CD4-positive, alpha-beta memory T cell (primary cell): ENCODE results near the gene CCZ1B. TPM values are rescaled to one million over a fixed set of nuclear protein-coding genes. Genes with fewer than 3 reads are reported as not detected.
"Not testable (repeated sequence)": the region's sequence is repeated elsewhere in the genome, so short reads cannot be mapped to it uniquely, and the experiment has no call there.

Experiments
- CTCF ChIA-PET: fragments of 350-600 bp; sonication (Branson Sonifier 250); formaldehyde crosslinking; loops from one replicate; lab custom pipeline; 2021; ENCODE audit warnings: inconsistent platforms; ENCODE audit not compliant: partially characterized antibody; lab: Charles Lee
- POLR2A ChIA-PET: fragments of 350-600 bp; sonication (Branson Sonifier 250); formaldehyde crosslinking; loops from one replicate; lab custom pipeline; 2021; ENCODE audit not compliant: partially characterized antibody; lab: Charles Lee
- DNase-seq, 5 donors: peaks; one replicate each; pipeline versions ENCODE4 v3.0.0 to v3.0.0-alpha.2; 2020 to 2022; ENCODE audit warnings: mixed read lengths in 1 of 5
- H3K27ac ChIP-seq: one replicate; pipeline ENCODE4 v1.7.0; 2013; ENCODE audit warnings: low read depth, low read length
- H3K27me3 ChIP-seq: 2 replicates; pipeline ENCODE4 v1.7.0; 2013; ENCODE audit warnings: mild to moderate bottlenecking, low read length, moderate library complexity; ENCODE audit not compliant: insufficient read depth
- H3K36me3 ChIP-seq: 2 replicates; pipeline ENCODE4 v1.7.0; 2013; ENCODE audit warnings: mild to moderate bottlenecking, low read length, moderate library complexity; ENCODE audit not compliant: insufficient read depth
- H3K4me1 ChIP-seq: 2 replicates; pipeline ENCODE4 v1.7.0; 2013; ENCODE audit warnings: mild to moderate bottlenecking, low read length, moderate library complexity; ENCODE audit not compliant: insufficient read depth
- H3K4me3 ChIP-seq, 2 donors: one replicate each; pipeline ENCODE4 v1.7.0; 2013; ENCODE audit warnings: low read length in 2 of 2, mild to moderate bottlenecking in 1 of 2
- H3K9me3 ChIP-seq, 2 donors: one replicate each; pipeline ENCODE4 v1.7.0; 2013; ENCODE audit warnings: low read length in 2 of 2, control low read depth in 1 of 2; ENCODE audit not compliant: control insufficient read depth in 1 of 2
- H3K27ac Mint-ChIP-seq, 7 donors: one replicate each; pipeline ENCODE4 v1.8.0; 2020 to 2021; ENCODE audit warnings: mixed read lengths in 7 of 7, mild to moderate bottlenecking in 6 of 7, inconsistent platforms in 3 of 7, moderate library complexity in 3 of 7
- H3K27me3 Mint-ChIP-seq, 2 donors: one replicate each; pipeline ENCODE4 v1.8.0; 2020 to 2021; ENCODE audit warnings: mixed read lengths in 2 of 2
- H3K36me3 Mint-ChIP-seq, 2 donors: one replicate each; pipeline ENCODE4 v1.8.0; 2020 to 2021; ENCODE audit warnings: mixed read lengths in 2 of 2, inconsistent platforms in 1 of 2, mild to moderate bottlenecking in 1 of 2
- H3K4me1 Mint-ChIP-seq, 4 donors: one replicate each; pipeline ENCODE4 v1.8.0; 2020 to 2021; ENCODE audit warnings: mixed read lengths in 4 of 4, mild to moderate bottlenecking in 1 of 4
- H3K4me3 Mint-ChIP-seq, 8 donors: one replicate each; pipeline ENCODE4 v1.8.0; 2020 to 2021; ENCODE audit warnings: mixed read lengths in 8 of 8, mild to moderate bottlenecking in 7 of 8, moderate library complexity in 6 of 8, inconsistent platforms in 3 of 8
- H3K9me3 Mint-ChIP-seq, 8 donors: one replicate each; pipeline ENCODE4 v1.8.0; 2020 to 2021; ENCODE audit warnings: mixed read lengths in 8 of 8, mild to moderate bottlenecking in 5 of 8, inconsistent platforms in 3 of 8, moderate library complexity in 1 of 8
- intact Hi-C: fragments of 100-400 bp; cut with micrococcal nuclease; formaldehyde crosslinking; loops from one replicate; pipeline ENCODE4 v1.15.1; 2023
- polyA plus RNA-seq, 2 donors: library from polyadenylated mRNA; unstranded; fragments of 300-500 nt; fragmentation: Illumina TruSeq; gene quantifications; one replicate each; pipeline ENCODE4 v1.2.3, GENCODE V29; 2021
- total RNA-seq, 2 experiments: library from RNA; stranded (reverse); gene quantifications; one replicate each; pipeline ENCODE4 v1.2.3, GENCODE V29; 2021

The CCZ1B gene
- total and polyA plus RNA-seq, 4 experiments from 2014 or later, result 22.1 to 95.3 (median 60.8) TPM

- intact Hi-C loops, result loop anchor here (1.0 to 5.0 kb wide), 2 partner anchors 271 to 342 kb away; no protein-coding TSS in a partner anchor
- H3K9me3 Mint-ChIP-seq, POLR2A ChIA-PET, H3K4me3 ChIP-seq, H3K9me3 ChIP-seq, H3K27me3 ChIP-seq, H3K4me1 ChIP-seq, H3K27ac Mint-ChIP-seq, H3K36me3 ChIP-seq, H3K27ac ChIP-seq, H3K4me1 Mint-ChIP-seq, H3K27me3 Mint-ChIP-seq, H3K36me3 Mint-ChIP-seq: not testable (repeated sequence)
- H3K4me3 Mint-ChIP-seq, result peak overlapping the region in 2 of 8 donors; percentile 49 to 65
- peak; percentile 73 to 75 (median 75) for DNase-seq
- CTCF ChIA-PET, result interaction anchor here (0.6 to 1.3 kb wide), 7 partner anchors 266 to 404 kb away, joined by 3 to 8 read pairs (median 4); partner anchors contain the start of gene INTS15
Observed at GRCh38 chr7:6857721-6858314, 31.7 kb upstream of the CCZ1B start.

DNA sequence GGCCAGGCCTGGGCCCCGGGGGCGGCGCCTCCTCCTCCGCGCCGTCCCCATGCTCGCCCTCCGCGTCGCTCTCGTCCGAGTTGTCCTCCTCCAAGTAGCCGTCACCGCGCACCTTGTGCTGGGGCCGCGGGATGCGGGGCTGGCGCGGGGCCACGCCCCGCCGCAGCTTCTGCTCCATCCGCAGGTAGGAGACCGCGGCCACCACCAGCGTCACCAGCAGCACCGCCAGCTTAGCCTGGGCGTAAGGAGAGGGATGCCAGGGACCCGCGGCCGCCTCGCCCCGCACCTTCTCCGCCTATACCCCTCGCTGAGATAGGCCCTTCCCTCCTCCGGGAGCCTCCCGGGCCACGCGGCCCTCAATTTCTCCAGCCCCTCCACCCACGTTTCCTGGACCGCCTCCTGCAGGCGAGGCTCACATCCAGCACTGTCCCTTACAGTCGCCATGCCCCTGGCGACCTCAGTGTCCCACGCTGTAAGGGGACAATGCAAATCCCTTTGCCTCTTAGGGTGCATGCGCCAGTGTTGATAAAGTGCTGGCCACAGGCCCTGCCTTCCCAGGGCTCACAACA, 29.6 kb upstream of the CCZ1B start:
- DNase-seq, result peak in 1 of 5 donors; percentile 4
- CTCF ChIA-PET, POLR2A ChIA-PET, H3K4me1 Mint-ChIP-seq, H3K27ac Mint-ChIP-seq, H3K27me3 Mint-ChIP-seq, H3K27me3 ChIP-seq, H3K4me1 ChIP-seq, H3K36me3 Mint-ChIP-seq, H3K36me3 ChIP-seq, H3K9me3 Mint-ChIP-seq, H3K9me3 ChIP-seq, H3K27ac ChIP-seq: not testable (repeated sequence)
- intact Hi-C loops, result loop anchor here (5.0 kb wide), 1 partner anchor 268 kb away; no protein-coding TSS in a partner anchor
- H3K4me3 Mint-ChIP-seq, result peak overlapping the region; percentile 31 to 88 (median 78)
- H3K4me3 ChIP-seq, result peak overlapping the region in 1 of 2 donors; percentile 24

GRCh38 chr7:6854747-6855562, 28.9 kb upstream of the CCZ1B start:
- H3K4me1 ChIP-seq, CTCF ChIA-PET, H3K9me3 ChIP-seq, H3K27ac ChIP-seq, H3K36me3 ChIP-seq, H3K27ac Mint-ChIP-seq, H3K4me1 Mint-ChIP-seq, H3K36me3 Mint-ChIP-seq, H3K9me3 Mint-ChIP-seq, H3K27me3 ChIP-seq, POLR2A ChIA-PET, H3K27me3 Mint-ChIP-seq: not testable (repeated sequence)
- intact Hi-C loops, result loop anchor here (5.0 kb wide), 1 partner anchor 268 kb away; no protein-coding TSS in a partner anchor
- peak overlapping the region; percentile 21 to 84 (median 72) for H3K4me3 Mint-ChIP-seq
- peak overlapping the region in 1 of 2 donors; percentile 24 for H3K4me3 ChIP-seq
- DNase-seq, result peak in 2 of 5 donors; percentile 7 to 40

- H3K4me3 ChIP-seq, H3K36me3 Mint-ChIP-seq, H3K27ac ChIP-seq, POLR2A ChIA-PET, CTCF ChIA-PET, H3K27ac Mint-ChIP-seq, H3K9me3 Mint-ChIP-seq, H3K9me3 ChIP-seq, H3K27me3 ChIP-seq, H3K4me1 Mint-ChIP-seq, H3K4me1 ChIP-seq, DNase-seq, intact Hi-C loops, H3K27me3 Mint-ChIP-seq, H3K36me3 ChIP-seq: not testable (repeated sequence)
- H3K4me3 Mint-ChIP-seq, result peak overlapping the region in 4 of 8 donors; percentile 53 to 81 (median 68)
Observed at GRCh38 chr7:6853681-6854080, 27.6 kb upstream of the CCZ1B start.

DNA sequence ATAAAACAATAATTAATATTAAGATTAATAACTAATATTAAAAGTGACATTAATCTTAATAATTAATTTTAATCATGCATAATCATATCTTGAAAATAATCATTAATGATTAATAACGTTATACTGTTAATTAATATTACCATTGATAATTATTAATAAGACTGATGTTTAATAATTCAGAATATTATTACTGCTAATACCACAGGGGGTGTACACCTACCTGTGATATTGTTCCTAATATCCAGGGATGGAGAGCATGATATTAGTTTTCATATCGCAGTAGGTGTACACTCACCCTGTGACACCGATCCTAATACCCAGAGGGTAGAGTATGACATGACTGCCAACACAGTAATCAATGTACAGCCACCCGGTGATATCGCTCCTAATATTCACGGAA, 23.1 kb upstream of the CCZ1B start:
- DNase-seq, intact Hi-C loops, H3K4me3 ChIP-seq, H3K4me3 Mint-ChIP-seq, H3K9me3 ChIP-seq, CTCF ChIA-PET, H3K36me3 Mint-ChIP-seq, H3K36me3 ChIP-seq, H3K27ac Mint-ChIP-seq, H3K4me1 Mint-ChIP-seq, H3K4me1 ChIP-seq, POLR2A ChIA-PET, H3K27me3 ChIP-seq, H3K9me3 Mint-ChIP-seq, H3K27ac ChIP-seq: not testable (repeated sequence)
- peaks cover 3 to 11% of the 10 kb centered on the region in 2 donors for H3K27me3 Mint-ChIP-seq

DNA sequence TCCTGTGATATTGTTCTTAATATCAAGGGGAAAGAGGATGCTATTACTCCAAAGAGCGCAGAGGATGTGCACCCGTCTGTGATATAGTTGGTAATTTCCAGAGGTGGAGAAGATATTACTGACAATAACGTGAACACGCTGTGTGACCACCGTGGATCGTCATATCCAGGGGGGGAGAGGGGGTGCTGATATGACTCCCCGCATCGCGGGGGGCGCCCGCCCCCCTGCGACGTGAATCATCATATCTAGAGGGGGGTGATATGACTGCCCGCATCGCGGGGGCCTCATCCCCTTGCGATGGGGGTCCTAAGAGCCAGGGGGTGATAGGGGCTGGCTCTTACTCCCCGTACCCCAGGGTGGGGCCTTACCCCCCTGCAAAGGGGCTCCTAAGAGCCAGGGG, 21.7 kb upstream of the CCZ1B start:
- H3K4me1 Mint-ChIP-seq, H3K36me3 ChIP-seq, CTCF ChIA-PET, H3K36me3 Mint-ChIP-seq, H3K4me1 ChIP-seq, intact Hi-C loops, H3K9me3 ChIP-seq, H3K4me3 ChIP-seq, H3K27ac ChIP-seq, POLR2A ChIA-PET, H3K27me3 ChIP-seq, DNase-seq, H3K4me3 Mint-ChIP-seq, H3K9me3 Mint-ChIP-seq, H3K27ac Mint-ChIP-seq: not testable (repeated sequence)
- H3K27me3 Mint-ChIP-seq, result peaks cover 3 to 17% of the 10 kb centered on the region in 2 donors

DNA sequence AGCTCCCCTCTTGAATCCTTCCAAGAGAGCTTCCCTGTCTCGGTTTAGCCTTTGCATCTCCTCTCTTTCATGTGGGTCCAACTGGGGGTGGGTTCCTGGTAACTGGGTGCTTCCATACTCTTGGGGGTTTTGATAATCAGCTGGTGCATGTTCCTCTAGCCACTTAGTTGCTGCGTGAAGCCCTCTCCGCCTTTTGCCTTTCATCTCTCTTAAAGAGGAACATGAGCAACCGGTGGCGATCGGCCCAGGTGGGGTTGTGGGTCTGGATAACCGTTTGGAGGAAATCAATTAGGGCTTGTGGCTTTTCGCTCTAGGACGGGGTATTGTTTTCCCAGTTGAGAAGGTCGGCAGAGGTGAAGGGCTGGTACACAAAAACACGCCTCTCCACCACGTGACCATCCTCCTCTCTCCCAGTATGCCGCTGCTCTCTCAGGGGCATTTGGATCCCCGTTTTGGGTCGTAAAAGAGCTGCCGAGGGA, 19.9 kb upstream of the CCZ1B start:
- H3K9me3 ChIP-seq, H3K9me3 Mint-ChIP-seq, H3K4me1 ChIP-seq, H3K27me3 ChIP-seq, H3K36me3 Mint-ChIP-seq, intact Hi-C loops, H3K27ac Mint-ChIP-seq, POLR2A ChIA-PET, CTCF ChIA-PET, H3K4me1 Mint-ChIP-seq, H3K27ac ChIP-seq, H3K4me3 ChIP-seq, H3K36me3 ChIP-seq, DNase-seq: not testable (repeated sequence)
- H3K4me3 Mint-ChIP-seq, result peak overlapping the region in 3 of 8 donors; percentile 43 to 56 (median 44)
- H3K27me3 Mint-ChIP-seq, result peaks cover 6 to 17% of the 10 kb centered on the region in 2 donors
